GM21423 (cell line): Measurements from ENCODE around the gene PIK3CD.
"Not testable (repeated sequence)": the region's sequence is repeated elsewhere in the genome, so short reads cannot be mapped to it uniquely, and the experiment has no call there.

ENCODE experiments used
- ATAC-seq: cut with Tn5 transposase; IDR thresholded peaks from one replicate; pipeline ENCODE4 v1.9.1; 2021; ENCODE audit warnings: mild to moderate bottlenecking, moderate library complexity; ENCODE audit not compliant: unreplicated experiment

PIK3CD gene

DNA sequence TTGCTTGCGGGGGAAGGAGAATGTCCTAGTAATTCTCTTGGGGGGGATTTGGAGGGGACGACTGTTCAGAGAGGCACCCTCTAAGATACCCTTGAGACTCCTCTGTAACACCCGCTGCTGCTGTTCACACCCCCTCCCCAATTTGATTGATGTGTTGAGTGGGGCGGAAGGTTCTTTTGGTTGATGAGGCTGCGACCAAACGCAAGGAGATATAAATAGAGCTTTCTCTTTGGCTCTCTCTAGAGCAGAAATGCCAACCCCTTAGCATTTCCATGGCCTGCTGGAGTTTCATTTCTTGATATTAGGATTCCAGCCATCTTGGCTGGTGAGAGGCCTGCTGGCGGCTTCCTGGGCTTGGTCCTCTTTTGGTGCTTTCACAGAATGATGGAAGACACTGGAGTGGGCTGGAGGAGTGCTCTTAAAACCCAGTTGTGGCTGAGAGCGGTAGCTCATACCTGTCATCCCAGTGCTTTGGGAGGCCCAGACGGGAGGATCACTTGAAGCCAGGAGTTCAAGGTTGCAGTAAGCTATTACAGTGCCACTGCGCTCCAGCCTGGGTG is 2.0 kb downstream of the PIK3CD start:
- ATAC-seq: no peak

DNA sequence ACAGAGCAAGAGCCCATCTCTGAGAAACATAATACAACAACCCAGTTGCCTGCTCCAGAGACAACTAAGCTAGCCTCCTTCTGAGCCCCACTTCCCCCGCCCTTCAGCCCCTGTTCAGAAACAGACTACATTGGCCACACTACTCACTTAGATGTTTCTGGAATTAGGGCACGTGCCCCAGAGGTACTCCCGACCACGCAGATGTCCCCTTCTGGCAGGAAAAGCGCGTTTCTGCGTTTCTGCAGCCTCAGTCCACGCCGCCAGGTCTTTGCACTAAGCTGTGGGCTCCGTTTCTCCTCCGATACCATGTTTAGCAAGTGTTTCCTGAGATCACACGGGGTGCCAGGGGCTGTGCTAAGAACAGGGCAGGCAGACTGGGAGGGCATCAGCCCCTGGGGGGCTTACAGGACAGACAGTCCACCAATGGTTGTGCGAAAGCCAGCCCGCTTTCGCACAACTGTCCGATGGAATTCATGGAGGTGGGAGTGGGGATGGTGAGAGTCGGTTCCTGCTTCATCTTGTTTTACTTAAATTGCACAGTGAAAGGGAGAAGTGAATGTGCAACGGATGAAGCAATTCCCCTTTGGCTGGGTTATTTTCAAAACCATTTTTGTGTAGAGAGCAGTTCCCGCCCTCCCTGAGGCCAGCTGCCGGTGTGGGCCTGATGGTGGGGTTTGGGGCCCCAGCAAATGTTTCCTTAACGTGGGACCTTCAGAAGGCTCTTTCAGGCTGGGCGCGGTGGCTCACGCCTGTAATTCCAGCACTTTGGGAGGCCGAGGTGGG is 2.7 kb downstream of the PIK3CD start:
- no peak for ATAC-seq

DNA sequence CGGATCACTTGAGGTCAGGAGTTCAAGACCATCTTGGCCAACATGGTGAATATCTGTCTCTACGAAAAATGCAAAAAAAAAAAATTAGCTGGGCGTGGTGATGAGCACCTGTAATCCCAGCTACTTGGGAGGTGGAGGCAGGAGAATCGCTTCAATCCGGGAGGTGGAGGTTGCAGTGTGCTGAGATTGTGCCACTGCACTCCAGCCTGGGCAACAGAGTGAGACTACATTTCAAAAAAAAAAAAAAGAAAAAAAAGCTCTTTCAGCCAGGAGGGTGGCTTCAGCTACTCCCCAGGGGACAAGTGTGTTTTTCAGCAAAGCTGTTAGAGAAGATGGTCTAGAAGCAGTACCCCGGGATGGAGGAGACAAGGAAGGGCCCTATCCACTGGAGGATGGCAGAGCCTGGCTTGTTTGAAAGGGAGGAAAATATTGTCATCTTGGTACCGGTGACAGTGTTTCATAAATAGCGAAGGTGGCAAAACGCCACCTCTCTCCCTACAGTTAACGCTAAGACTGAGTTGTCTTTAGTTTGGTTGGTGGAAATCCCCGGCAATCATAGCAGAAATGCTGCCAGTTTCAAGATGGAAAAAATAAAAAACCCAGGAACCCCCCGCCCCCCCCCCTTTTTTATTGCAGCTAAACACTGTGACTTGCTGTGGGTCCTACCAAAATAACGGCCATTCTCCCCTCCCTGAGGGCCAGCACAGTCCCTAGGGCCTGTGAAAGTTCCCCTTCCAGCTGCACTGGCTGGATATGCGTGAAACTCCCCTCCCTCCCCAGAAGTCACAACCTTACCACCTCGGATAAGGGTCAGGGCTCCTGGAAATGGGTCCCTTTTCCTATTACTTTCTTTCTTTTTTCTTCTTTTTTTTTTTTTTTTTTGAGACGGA is 3.5 kb downstream of the PIK3CD start:
- no peak for ATAC-seq

DNA sequence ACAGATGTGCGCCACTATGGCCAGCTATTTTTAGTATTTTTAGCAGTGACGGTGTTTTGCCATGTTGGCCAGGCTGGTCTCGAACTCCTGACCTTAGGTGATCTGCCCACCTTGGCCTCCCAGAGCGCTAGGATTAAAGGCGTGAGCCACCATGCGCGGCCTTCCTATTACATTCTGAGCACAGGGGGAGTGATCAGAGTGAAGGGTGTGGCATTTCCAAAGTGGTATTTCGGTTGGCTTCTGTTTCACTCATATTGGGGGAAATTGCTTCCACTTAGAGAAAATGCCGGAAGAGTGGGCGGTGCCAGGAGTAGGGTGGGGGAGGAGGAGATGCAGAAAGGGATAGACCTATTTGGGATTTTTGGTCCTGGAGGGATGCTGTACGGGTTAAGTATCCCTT is 4.3 kb downstream of the PIK3CD start:
- no peak for ATAC-seq

DNA sequence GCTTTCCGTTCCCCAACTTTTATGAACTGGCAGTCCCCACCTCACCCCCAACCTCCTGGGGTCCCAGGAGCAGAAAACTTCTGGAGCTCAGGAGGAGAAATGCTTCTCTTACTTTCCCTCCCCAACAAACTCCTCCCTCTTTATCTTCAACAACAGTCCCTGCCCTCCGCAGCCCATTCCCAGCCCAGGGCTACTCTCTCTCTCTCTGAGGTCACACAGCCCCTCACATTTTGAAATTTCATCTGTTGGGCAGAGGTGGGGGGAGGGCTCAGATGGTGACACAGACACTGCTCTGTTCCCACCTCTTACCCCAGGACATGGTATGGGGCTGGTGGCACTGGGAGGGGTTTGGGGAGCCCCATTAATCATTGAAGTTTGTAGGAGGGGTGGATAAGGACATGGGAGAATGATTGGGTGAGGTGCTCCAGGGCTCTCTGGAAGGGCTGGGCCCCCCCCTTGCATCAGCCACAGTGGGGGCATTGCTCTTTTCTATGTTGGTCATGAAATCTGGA is 6.0 kb downstream of the PIK3CD start:
- ATAC-seq: no peak

DNA sequence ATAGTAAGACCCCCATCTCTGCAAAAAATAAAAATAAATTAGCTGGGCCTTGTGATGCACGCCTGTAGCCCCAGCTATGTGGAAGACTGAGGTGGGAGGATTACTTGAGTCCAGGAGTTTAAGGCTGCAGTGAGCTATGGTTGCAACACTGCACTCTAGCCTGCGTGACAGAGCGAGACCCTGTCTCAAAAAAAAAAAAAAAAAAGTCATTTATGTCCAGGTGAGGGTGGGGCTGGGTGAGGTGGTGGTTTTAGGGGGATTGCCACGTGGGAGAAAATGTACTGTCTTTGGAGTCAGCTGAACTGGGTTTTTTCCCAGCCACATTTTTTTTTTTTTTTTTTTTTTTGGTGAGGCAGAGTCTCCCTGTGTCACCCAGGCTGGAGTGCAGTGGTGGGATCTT is 6.7 kb downstream of the PIK3CD start:
- no peak for ATAC-seq

DNA sequence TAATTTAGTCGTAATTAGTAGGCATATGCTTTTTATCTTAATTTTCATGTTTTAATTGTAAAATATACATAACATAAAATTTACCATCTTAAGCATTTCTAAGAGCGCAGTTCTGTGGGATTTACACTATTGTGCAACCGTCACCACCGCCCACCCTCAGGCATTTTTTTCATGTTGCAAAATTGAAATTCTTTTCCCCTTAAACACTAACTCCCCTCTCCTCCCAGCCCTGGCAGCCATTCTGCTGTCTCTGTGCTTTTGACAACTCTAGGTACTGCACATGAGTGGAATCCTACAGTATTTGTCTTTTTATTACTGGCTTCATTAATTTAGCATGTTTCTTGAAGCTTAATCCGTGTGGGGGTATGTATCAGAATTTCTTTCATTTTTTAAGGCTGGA is 7.8 kb downstream of the PIK3CD start:
- ATAC-seq: no peak

DNA sequence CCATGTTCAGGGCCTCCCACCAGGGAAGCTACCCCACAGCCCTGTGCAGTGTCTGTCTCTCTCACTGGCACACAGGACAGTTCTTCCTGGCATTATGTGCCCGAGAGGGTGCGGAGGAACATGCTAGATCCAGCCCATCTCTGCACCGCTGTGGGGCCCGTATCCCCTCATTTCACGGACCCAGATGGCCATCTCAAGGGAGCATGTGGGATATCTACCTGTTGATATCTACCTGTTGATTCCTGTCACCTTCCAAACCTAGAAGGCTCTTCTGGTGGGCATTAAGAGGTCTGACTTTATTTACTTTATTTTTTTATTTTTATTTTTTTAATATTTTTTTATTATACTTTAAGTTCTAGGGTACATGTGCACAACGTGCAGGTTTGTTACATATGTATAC is 11.7 kb downstream of the PIK3CD start:
- ATAC-seq: no peak

DNA sequence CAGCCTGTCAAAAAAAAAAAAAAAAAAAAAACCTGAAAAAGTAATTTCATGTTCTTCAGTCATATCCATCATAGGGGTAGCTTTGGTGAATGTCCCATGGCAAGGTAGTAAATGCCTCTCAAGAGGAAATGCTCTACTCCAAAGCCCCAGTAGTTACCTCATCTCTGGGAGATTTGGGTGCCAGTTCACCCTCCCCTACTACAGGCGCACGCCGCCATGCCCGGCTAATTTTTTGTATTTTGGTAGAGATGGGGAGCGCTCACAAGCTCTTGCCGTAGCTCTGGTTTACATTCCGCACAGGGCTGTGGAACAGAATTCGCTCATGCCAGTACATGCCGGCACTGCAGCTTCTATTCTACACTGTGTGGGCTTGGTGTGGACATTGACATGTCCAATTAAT is 13.7 kb downstream of the PIK3CD start:
- no peak for ATAC-seq

DNA sequence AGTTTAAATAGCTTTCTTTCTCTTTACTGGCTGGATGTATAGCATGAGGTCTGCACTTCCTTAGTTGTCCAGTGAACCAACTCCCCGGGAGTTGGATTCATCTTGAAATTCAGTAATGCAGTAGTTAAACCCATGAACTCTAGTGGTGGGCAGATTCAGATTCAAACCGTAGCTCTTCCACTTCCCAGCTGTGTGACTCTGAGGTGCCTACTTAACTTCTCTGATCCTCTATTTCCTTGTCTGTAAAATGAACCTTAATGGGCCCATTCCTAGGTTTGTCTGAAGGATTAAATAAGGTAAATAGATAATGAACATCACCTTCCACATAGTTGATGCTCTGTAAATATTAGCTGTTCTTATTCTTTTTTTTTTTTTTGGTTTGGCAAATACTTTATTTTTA is 16.5 kb downstream of the PIK3CD start:
- ATAC-seq: no peak

DNA sequence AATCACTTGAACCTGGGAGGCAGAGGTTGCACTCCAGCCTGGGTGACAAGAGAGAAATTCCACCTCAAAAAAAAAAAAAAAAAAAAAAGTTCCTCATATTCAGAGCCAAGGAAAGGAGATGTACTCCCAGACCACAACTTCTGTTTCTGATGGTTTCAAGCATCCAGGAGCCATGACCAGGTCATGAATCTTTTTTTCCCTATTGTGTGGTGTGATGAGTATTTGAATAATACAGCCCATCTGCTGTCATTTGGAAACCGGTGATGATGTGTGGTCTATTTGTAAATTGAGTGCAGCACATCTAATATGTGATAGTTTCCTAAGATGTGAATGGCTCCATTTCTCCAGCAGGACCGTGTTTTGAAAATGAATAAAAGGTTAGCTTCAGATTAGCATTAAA is 18.6 kb downstream of the PIK3CD start:
- ATAC-seq: no peak

DNA sequence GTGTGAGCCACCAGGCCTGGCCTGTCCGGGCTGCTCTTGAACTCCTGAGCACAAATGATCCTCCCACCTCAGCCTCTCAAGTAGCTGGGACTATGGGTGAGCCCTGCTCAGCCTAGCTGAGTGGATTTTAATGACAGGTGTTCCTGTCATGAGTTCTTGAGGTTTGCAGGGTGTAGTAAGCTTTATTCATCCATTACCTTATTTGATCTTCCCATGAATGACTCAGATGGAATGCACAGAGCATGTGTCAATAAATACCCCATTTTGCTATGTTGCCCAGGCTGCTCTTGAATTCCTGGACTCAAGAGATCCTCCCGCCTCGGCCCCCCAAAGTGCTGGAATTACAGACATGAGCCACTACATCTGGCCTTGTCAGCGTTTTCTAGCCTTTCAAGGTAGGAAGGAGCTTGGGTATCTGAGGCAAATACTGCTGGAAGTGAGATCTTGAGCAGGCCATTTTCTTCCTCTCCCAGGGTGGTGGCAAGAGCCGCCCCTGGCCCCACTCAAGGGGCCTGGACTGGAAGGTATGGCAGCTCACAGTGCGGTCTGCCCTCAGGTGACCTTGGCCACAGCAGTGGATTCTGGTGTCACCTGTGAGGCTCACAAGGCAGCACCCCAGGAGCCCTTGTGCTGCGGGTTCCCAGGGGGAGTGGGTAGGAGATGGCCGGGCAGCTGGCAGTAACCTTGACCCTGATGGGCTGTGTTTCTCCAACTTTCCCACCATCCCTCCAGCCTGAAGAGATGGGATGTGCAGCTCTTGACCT is 20.0 kb downstream of the PIK3CD start:
- no peak for ATAC-seq

DNA sequence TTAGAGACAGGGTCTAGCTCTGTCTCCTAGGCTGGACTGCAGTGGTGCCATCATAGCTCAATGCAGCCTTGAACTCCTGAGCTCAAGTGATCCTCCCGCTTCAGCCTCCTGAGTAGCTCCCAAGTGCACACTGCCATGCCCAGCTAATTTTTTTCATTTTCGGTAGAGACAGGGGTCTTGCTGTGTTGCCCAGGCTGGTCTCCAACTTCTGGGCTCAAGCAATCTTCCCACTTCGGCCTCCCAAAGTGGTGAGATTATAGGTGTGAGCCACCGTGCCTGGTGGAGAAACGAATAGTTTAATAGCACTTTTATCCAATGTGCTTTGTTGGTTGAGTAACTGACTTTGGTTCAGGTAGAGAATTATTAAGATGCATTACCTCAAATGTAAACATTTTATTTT is 20.9 kb downstream of the PIK3CD start:
- no peak for ATAC-seq

DNA sequence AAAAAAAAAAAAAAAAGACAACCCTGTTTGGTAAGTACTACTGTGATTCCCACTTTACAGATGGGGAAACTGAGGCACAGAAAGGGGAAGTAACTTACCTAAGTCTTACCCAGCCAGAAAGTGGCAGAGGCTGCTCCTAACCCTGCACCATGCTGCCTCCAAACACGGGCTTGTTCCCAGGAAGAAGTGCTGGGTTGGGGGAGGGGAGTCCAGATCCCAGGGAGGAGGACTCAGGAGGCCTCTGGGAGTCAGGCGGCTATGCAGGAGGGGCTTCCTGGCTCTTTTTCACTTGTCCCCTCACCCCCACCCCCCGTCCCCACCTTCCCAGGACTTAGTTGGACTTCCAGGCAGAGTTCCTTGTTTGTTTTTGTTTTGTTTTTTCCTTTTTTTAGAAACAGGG is 23.9 kb downstream of the PIK3CD start:
- ATAC-seq: no peak

DNA sequence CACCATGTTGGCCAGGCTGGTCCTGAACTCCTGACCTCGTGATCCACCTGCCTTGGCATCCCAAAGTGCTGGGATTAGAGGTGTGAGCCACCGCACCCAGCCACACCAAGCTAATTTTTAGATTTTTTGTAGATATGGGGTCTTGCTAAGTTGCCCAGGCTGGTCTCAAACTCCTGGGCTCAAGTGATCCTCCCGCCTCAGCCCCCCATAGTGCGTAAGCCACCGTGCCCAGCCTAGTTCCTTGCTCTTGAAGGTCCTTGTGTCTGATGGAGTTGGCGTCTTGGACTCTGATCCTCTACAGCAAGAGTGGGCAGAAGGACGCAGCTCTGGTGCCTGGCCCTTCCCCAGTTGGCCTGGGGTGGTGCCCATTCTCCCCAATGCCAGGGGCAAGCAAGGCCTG is 24.6 kb downstream of the PIK3CD start:
- not testable (repeated sequence) for ATAC-seq

DNA sequence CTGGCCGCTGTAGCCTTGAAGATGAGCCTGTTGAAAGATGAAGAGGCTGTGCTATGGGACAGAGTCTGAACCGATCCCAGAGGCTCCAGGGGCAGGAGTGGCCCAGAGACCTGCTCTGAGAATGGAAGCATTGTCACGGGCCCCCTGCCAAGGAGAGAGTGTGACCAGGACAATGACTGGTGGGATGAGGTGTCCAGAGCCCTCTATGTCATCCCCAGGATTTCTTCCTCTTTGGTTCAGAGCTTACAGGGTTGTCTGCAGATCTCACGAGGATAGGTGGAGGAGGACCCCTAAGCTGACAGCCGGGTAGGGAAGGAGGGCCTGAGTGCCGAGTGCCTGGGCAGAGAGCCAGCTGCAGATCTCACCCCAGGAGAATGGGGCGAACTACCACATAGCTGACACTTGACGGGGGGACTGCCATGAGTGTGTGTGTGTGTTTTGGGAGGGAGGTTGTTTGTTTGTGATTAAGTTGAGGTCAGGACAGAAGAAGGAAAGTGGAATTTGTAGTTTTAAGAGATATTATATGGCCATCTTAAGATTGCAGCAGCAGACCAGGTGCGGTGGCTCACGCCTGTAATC is 25.4 kb downstream of the PIK3CD start:
- no peak for ATAC-seq

DNA sequence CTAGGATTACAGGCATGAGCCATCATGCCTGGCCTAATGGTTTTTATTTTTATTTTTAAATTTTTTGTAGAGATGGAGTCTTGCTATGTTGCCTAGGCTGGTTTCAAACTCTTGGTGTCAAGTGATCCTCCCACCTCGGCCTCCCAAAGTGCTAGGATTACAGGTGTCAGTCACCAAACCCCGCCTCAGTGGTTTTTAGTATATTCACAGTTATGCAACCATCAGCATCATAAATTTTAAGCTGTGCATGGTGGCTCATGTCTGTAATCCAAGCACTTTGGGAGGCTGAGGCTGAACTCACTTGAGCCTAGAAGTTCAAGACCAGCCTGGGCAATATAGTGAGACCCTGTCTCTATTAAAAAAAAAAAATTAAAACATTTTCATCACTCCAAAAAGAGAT is 28.6 kb downstream of the PIK3CD start:
- ATAC-seq: no peak

DNA sequence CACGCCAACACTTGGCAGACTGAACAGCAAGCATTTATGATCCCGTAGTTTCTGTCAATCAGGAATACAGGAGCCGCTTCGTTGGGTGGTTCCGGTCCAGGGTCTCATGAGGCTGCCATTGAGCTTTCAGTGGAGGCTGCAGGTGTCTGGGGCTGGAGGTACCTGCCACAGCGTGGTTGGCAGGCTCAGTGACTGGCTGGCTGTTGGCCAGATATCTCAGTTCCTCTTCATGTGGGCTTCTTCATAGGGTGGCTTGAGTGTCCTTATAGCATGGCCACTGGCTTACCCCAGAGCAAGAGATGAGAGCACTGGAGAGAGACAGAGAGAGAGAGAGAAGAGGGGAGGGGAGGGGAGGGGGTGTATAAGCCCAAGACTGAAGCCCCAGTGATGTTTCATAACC is 29.3 kb downstream of the PIK3CD start:
- no peak for ATAC-seq

DNA sequence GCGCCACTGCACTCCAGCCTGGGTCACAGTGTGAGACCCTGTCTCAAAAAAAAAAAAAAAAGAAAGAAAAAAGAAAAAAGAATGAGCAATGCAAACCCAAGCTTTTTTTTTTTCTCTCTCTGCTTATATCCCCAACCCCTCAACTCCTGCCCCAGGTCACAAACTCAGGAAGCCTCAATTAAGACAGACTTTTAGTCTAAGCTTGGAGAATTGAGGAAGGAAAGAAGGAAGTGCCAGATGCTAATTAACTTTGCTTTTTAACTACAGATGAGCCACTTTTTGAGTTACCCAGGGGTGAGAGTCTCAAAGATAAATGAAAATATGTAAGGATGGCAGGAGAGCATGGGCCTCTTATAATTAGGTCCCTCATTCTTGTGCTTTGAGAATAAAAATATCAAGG is 33.3 kb downstream of the PIK3CD start:
- no peak for ATAC-seq

DNA sequence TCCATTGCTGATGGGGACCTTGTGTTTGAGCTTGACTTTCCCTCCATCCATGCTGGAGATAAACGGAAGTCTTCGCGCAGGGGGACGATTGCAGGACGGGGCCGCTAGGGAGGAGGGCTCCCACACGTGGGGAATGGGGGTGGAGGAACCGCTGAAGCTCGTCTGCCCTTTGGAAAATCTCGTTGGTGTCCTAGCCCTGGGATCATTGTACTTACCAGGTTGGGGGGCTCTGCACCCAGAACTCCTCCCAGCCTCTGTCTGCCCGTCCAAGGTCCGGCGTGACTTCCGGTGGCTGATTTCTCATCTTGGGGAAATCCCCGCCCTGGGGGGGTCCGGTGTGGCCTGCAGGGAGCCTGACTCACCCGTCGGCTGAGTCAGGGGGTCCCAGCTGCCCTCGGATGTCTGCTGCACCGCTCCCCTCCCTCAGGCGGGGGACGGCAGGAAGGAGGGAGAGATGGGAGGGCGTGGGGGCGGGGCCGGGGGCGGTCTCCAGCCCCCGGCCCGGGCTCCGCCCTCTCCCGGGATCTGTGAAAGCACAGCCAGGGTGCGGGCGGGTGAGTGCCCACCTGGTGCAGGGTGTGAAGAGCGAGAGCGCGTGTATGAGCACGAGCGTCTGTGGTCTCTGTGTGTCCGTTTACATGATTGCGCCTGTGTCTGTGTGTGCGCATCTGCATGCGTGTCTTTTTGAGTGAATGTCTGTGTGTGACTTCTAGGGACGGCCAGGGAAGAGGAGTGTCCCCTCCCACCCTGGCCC is 35.8 kb downstream of the PIK3CD start:
- ATAC-seq: peak; percentile 46
